NCI-H69 (cell line): ENCODE data around the gene NFIA.

Experiments
- DNase-seq: peaks from one replicate; lab custom pipeline; 2025; lab: John Stamatoyannopoulos, UW

NFIA gene

DNA sequence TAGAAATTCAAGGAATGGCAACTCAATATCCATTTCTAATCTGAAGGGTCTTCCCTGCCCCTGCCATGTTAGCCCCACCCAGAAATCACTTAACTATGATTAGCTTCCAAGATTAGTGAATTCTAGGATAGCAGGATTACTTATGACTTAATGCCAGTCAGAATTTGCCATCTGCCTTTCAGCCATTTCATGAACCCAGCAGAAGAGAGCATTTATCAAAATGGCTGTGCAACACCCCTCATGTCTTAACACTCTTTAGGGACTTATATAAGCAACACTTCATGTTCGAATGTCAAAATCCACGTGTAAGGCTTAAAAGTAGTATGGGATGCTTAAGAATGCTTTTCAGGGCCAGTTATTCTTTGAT lies 288.5 kb downstream of the NFIA start:
- no peak for DNase-seq

DNA sequence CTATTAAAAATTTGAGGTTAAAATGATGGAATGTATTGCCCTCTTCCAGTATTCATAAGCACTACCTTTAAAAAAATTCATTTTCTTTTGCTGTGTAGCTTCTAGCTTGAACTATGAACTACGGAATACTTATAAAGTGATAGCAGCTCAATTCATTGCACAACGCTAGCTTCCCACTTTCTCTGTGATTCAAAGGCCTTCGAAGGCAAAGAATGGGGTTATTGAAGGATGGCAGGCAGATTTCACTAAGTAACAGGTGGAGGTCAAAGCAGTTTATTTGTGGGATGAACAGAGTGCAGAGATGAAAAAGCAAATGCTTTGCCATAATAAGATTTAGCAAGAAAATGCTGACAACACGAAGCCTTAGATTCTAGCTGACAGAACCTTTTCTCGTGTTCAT lies 290.6 kb downstream of the NFIA start:
- no peak for DNase-seq

GRCh38 chr1:61374156-61374555 lies 291.8 kb downstream of the NFIA start:
- no peak for DNase-seq

- no peak for DNase-seq
Observed at GRCh38 chr1:61375082-61375880, 292.9 kb downstream of the NFIA start.

DNA sequence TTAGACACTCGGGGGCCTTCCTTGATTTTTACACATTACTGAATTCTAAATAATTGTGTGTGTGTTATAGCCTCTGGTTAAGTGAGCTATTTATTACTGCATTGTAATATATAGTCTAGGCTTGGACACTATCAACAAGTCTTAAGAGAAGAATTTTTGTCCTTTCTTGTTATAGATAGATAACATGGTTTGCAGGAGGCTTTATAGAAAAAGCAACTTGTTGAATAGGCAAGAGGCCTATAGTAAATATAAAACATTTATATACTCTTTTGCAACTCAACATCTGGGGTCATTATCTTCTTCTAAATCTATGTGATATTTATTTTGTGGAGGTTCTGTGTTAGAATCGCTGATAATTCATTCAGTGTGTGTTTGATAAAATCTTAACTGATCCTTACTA lies 293.8 kb downstream of the NFIA start:
- no peak for DNase-seq

DNA sequence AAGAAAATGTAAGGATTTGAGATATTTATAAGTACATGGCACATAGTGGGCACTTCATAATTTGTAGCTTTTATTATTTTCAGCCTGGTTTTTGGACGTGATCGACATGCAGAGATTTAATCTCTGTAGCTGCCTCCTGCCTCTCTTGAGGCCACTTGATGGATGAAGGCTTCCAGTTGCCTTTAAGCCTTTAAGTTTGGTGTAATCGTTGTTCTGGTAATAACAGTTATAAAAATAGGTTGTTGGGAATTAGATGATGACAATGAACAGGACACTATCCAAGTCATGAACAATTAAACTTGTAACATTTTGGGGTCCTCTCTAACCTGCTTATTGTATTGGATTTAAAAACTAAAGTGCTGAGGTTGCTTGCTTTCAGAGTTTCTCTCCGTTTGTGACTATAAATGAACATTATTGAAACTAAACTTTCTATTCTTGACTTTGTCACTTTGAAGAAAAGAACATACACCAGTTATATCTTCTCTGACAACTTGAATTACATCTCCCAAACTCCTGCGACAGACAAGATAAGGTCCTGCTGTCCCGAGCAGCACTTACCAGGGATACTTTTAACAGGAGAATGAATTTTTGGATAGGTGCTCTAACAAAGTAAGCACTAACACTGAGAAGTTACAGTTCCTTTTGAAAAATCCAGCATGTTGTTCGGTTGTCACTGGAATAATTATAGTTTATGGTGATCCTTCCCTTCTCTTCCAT lies 295.0 kb downstream of the NFIA start:
- no peak for DNase-seq

DNA sequence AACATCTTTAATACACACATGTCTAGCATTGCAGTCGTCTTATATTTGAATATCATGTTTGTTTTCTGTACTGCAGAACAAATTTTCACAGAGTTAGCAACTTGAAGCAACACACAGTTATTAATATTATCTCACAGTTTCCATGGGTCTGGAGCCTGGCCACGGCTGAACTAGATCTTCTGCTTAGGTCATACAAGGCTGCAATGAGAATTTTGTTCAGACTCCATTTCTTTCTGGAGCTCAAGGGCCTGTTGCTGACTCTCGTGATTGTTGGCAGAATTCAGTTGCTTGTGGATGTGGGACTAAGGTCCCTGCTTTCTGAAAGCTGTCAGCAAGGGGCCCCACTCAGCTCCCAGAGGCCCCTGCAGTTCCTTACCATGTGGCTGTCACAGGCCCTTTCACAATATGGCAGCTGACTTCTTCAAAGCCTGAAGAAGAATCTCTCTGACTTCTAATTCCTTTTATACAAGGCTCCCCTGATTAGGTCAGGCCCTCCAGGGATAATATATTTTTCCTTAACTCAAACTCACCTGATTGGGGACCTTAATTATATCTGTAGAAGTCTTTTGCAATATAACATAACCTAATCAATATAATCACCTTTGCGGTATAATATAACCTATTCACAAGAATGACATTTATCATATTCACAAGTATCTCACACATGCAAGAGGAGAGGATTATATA lies 296.3 kb downstream of the NFIA start:
- no peak for DNase-seq

GRCh38 chr1:61379693-61380092 lies 297.3 kb downstream of the NFIA start:
- DNase-seq = no peak

- no peak for DNase-seq
Observed at GRCh38 chr1:61380561-61380960, 298.2 kb downstream of the NFIA start.

- no peak for DNase-seq
Observed at GRCh38 chr1:61386323-61386722, 304.0 kb downstream of the NFIA start.

DNA sequence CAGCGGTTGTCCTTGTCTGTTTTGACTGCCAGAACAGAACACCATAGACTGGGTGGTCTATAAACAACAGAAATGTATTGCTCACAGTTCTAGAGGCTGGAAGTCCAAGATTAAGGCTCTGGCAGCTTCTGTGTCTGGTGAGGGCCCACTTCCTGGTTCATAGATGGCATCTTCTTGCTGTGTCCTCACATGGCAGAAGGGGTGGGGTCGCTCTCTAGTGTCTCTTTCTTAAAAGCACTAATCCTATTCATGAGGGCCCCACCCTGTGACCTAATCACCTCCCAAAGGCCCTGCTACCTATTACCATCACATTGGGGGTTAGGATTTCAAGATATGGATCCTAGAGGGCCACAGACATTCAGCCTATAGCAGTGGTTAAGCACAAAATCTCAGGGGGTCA lies 304.4 kb downstream of the NFIA start:
- DNase-seq = no peak

DNA sequence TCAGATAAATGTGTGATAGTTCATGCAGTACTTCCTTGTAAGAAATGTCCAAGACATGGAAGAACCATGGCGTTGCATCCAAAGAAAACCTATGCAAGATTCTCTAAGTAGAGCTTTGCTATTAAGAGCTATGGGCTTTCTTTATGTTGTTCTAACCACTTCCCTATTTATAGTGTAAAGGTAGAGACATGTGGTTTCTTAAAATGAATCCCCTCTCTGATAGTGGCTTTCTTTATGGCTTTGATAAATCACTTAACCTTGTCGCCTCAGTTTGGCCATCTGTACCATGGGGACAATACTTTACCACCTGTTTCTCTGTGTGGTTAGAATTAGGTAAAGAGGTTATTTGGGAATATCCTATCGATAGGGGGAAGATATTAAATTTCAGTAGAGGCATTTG lies 305.5 kb downstream of the NFIA start:
- no peak for DNase-seq

DNA sequence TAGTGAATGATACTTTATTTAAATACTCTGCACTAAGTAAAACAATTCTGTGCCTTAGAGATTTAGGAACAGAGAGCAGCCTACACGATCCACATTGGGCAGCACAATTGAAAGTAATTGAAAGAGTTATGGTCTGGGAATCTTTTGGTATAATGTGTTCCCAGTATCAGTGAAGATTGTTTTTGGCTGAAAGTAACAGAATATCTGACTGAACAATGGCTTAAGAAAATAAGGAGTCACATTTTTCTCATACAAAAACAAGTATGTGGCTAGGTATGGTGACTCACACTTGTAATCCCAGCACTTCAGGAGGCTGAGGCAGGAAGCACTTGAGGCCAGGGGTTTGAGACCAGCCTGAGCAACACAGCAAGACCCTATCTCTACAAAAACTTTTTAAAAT lies 306.2 kb downstream of the NFIA start:
- DNase-seq = no peak

- DNase-seq = no peak
Observed at GRCh38 chr1:61389194-61389925, 307.0 kb downstream of the NFIA start.

DNA sequence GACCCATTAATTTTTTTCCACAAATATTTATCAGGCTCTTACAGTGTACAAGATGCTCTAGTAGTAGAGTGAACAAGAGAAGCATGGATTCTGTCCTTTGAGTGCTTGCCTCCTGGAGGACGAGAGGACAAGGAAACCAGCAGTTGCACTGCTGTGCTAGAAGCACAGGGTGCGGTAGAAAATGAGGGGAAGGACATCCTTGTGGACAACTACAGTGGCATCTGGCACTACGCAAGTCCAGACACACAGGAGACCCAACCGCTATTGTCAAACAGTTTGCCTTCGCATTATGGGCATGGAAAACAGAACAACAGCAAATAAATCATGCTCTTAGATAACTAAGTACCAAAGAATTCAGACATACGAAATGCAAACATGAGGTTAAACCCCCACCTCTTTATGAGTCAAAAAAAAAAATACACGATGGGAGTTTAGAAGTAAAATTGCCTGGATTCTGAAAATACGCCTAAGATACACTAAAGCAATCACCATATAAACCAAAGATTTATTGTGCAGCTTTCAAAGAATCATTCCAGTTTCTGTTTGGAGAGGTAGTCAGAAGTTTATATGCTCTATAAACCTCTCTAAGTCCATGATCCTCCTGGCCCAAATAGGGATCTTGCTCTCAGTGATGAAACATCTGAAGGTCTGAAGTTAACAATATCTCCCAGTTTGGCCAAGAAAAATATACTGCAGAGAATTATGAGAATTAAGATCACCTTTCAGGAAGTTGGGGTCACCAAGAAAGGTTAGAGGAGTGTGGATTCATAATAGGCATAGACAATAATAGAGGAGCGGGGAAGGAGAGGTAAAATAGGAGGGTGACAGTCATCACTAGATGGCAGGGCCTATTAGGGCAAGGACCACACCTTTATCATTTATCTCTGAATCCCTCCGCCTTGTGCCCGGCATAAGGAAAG lies 307.8 kb downstream of the NFIA start:
- DNase-seq = peak; percentile 1

- peak; percentile 73 for DNase-seq
Observed at GRCh38 chr1:61391730-61392129, 309.4 kb downstream of the NFIA start.

DNA sequence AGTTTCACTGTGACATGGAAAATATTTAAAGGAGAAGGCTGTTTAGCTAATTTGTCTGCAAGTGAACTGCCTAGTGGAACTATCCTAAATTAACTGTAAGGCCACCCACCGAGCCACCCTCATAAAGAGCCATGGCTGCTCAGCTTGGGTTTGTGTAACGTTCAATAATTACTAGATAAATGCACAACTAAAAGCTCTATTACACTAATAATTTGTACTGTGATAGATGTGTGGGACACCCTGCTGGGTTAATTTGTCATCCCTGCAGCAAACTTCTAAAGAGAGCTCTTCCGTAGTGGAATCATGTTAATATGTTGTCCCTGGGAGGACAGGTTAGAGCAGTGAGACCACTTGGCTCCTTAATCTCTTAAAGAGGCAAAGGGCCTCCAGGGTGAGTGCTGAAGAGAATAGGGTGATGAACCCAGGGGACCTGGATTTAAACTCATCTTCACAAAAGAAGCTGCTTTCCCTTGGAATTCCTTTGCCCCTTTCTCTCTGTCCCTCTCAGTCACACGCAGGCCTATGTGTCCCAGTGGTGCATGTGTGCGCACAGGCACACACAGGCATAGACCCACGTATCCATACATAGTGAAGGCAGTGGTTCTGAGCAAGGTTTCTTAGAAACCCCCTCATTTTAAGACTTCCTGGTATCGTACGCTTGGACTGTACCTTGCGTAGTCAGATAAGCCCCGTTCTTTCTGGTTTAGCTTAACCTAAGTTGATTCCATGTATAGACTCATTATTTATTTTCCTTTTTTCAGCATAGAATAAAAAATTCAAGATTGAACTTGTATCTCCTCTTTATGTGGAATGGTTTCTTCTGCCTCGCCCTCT lies 310.3 kb downstream of the NFIA start:
- peak; percentile 84 for DNase-seq

GRCh38 chr1:61393575-61393974 lies 311.2 kb downstream of the NFIA start:
- DNase-seq = peak; percentile 37

DNA sequence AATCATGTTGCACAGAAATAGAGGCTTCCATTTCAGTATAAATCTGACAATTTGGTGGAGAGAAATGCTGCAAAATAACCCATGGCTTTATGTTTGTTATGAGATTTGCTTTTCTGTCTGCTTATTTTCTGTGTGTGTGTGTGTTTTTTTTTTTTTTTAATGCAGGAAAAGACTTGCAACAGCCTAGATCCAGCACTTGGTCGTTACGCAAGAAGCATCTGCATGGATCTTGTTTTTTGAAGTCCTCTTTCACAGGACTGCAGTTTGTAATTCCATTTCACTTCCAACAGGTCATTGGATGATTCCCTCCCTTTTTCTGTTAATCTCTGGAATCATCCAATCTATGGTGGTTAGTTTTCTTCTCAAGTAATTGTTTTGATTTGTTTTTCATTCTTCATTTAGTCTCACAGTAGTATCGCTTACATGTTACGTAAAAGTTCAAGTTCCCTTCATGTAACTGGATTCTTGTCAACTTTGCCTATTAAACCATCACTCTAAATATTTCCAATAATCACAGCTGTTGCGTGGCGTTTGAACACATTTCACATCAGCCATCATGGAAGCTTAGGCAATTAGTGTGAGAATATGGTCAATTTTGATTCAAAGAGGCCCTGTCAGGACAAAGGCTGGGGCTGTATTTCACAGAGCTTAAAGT lies 312.9 kb downstream of the NFIA start:
- no peak for DNase-seq

DNA sequence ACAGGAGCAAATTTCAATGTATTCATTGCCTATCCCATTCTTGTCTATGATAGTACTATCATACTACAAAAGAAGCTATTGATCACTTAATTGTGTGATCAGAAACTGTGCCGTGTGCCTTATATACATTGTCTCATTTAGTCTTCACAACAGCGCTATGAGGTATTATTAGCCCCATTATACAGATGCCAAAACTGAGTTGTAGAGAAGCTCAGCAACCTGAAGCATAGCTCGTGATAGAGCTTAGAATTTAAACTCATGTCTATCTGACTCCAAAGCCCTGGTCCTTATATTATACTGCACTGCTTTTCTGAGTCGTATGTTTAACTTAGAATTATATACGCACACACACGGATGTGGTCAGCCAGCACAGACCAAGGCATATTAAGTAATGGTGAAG lies 315.1 kb downstream of the NFIA start:
- DNase-seq = no peak
